Body of pancreas (tissue), 4 donors: ENCODE data around the gene OTX1. TPM values are rescaled to one million over a fixed set of nuclear protein-coding genes. Genes with fewer than 3 reads are reported as not detected.

Experiments used
- ATAC-seq: fragments of 150-250 bp; one replicate; pipeline ENCODE4 v1.9.1; 2016
- DNase-seq, 4 donors: peaks; one replicate each; pipeline ENCODE4 v3.0.0-alpha.2; 2019
- H3K27ac ChIP-seq, 4 donors: fragments of 200-600 bp; sonication (generic); 1 replicate in 3 of 4; 2 replicates in 1 of 4; pipeline versions ENCODE4 v1.5.1 to v1.6.1; 2016 to 2019; ENCODE audit warnings: mild to moderate bottlenecking in 1 of 4, mixed read lengths in 1 of 4, moderate library complexity in 1 of 4
- H3K27me3 ChIP-seq, 2 donors: fragments of 200-600 bp; sonication (generic); one replicate each; pipeline ENCODE4 v1.6.0; 2016; ENCODE audit warnings: mild to moderate bottlenecking in 1 of 2
- H3K36me3 ChIP-seq, 2 donors: fragments of 200-600 bp; sonication (generic); replicated peaks in 1 of 2; 2 replicates each; pipeline ENCODE4 v1.5.1; 2016; ENCODE audit warnings: low read depth in 2 of 2; ENCODE audit not compliant: insufficient read depth in 1 of 2
- H3K4me1 ChIP-seq: fragments of 200-600 bp; sonication (generic); one replicate; pipeline ENCODE4 v1.6.0; 2016
- H3K4me3 ChIP-seq, 2 donors: fragments of 200-600 bp; sonication (generic); 1 replicate in 1 of 2; 2 replicates in 1 of 2; pipeline ENCODE4 v1.5.1; 2016 to 2019
- H3K9me3 ChIP-seq, 3 donors: fragments of 200-600 bp; sonication (generic); 1 replicate in 2 of 3; 2 replicates in 1 of 3; pipeline ENCODE4 v1.5.1; 2016
- CTCF ChIP-seq, 7 experiments: fragments of 450-650 bp in 4 of 7; fragments of 200-600 bp in 3 of 7; sonication (generic) in 3 of 7; IDR thresholded peaks; one replicate each; pipeline ENCODE4 v1.5.1; 2016 to 2019; ENCODE audit warnings: antibody characterized with exemption in 7 of 7
- POLR2A ChIP-seq, 3 donors: fragments of 450-650 bp; IDR thresholded peaks; one replicate each; pipeline ENCODE4 v1.6.1; 2016; ENCODE audit warnings: antibody characterized with exemption in 3 of 3, mild to moderate bottlenecking in 2 of 3
- WGBS, 2 donors: methylation state at CpG; one replicate each; pipeline ENCODE4 v1.1.5; 2017; 5-methylcytosine and 5-hydroxymethylcytosine counted together
- intact Hi-C: fragments of 100-400 bp; cut with DNase I; formaldehyde crosslinking; loops from one replicate; pipeline ENCODE4 v1.15.1; 2023
- total RNA-seq, 2 donors: library from RNA; depleted of rRNA; stranded (reverse); fragments of >200 nt; gene quantifications; one replicate each; pipeline ENCODE4 v1.1.0, GENCODE V29; 2016

Gene OTX1
- total RNA-seq, 2 donors from 2014 or later = not detected

GRCh38 chr2:63053889-63054602 lies 3.4 kb downstream of the OTX1 start:
- ATAC-seq (no peak), DNase-seq (peak in 1 of 4 donors; percentile 15)
- 15 to 40% methylated on average over 20 to 48 of the region's 48 CpGs for WGBS, 2 donors
- H3K4me3 ChIP-seq = no peak overlapping the region
- H3K27ac ChIP-seq = no peak overlapping the region
- H3K36me3 ChIP-seq = no peaks in the 10 kb centered on the region
- H3K4me1 ChIP-seq = peaks cover 55% of the 10 kb centered on the region
- TF ChIP-seq CTCF (IDR thresholded peaks at IDR 0.05) (no peak), POLR2A (IDR thresholded peaks at IDR 0.05) (no peak)
- intact Hi-C loops = no loop called here
- no peaks in the 10 kb centered on the region for H3K9me3 ChIP-seq
- H3K27me3 ChIP-seq = peaks cover 0 to 33% of the 10 kb centered on the region in 2 donors

- whole genome bisulfite sequencing, 2 donors = 56 to 61% methylated on average over 7 of the region's 7 CpGs
- no peak for DNase-seq
- Histone ChIP-seq H3K27me3 (peaks cover 0 to 39% of the 10 kb centered on the region in 2 donors), H3K9me3 (no peaks in the 10 kb centered on the region), H3K4me1 (peaks cover 54% of the 10 kb centered on the region), H3K36me3 (no peaks in the 10 kb centered on the region), H3K4me3 (no peak overlapping the region), H3K27ac (no peak overlapping the region)
- TF ChIP-seq CTCF (IDR thresholded peaks at IDR 0.05) (no peak), POLR2A (IDR thresholded peaks at IDR 0.05) (no peak)
- no peak for ATAC-seq
- intact Hi-C loops = no loop called here
These were observed 4.2 kb downstream of the OTX1 start for GRCh38 chr2:63054841-63055225.

GRCh38 chr2:63055226-63056106 lies 4.8 kb downstream of the OTX1 start:
- Histone ChIP-seq H3K4me3 (no peak overlapping the region), H3K27ac (no peak overlapping the region), H3K9me3 (no peaks in the 10 kb centered on the region), H3K36me3 (no peaks in the 10 kb centered on the region), H3K4me1 (peaks cover 51% of the 10 kb centered on the region), H3K27me3 (peaks cover 0 to 44% of the 10 kb centered on the region in 2 donors)
- TF ChIP-seq POLR2A (IDR thresholded peaks at IDR 0.05) (no peak), CTCF (IDR thresholded peaks at IDR 0.05) (no peak)
- intact Hi-C loops = no loop called here
- 33 to 68% methylated on average over 59 to 63 of the region's 63 CpGs for WGBS, 2 donors
- no peak for ATAC-seq
- peak in 1 of 4 donors; percentile 12 for DNase-seq

- no peak overlapping the region for H3K4me3 ChIP-seq
- peaks cover 0 to 53% of the 10 kb centered on the region in 2 donors for H3K27me3 ChIP-seq
- ATAC-seq = no peak
These were observed 5.7 kb downstream of the OTX1 start for GRCh38 chr2:63056107-63057050.

More at GRCh38 chr2:63056107-63057050, 5.7 kb downstream of the OTX1 start:
- no peak overlapping the region for H3K27ac ChIP-seq
- 21 to 53% methylated on average over 49 of the region's 49 CpGs for WGBS, 2 donors
- H3K9me3 ChIP-seq = no peaks in the 10 kb centered on the region
- peaks cover 45% of the 10 kb centered on the region for H3K4me1 ChIP-seq
- no peaks in the 10 kb centered on the region for H3K36me3 ChIP-seq
- no peak for DNase-seq
- TF ChIP-seq POLR2A (IDR thresholded peaks at IDR 0.05) = no peak
- TF ChIP-seq CTCF (IDR thresholded peaks at IDR 0.05) = no peak
- intact Hi-C loops = no loop called here
